ENCODE results near the gene NEB. TPM values are rescaled to one million over a fixed set of nuclear protein-coding genes. Genes with fewer than 3 reads are reported as not detected.

Gene NEB
- total and polyA plus RNA-seq, 2 of the 4 experiments (the other 2 are of a cell fraction) = under 0.01 TPM; not detected in 1

DNA sequence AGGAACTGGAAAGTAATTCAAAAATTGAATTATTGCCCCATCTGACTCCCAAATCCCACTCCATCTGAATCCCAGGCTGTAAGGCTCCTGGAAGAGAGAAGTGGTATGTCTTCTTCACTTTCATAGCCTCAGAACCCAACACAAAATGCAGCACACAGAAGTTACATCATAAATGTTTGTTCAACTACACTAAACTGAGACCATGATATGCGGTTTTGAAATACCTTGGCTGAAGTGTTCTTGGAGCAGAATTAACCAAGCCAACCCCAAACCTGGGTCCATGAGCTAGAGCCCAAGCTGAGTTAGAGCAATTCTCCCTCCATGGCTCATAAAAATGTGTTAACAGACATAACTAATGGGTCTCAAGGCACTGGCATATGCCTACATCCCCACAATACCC lies 23.3 kb downstream of the NEB start:
- no peak overlapping the region for H2BK15ac ChIP-seq (ENCODE audit: low read depth, low read length)
- in situ Hi-C loops (cut with MboI; ENCODE audit: low sequenced_read_pairs) (no loop called here), dilution Hi-C loops (cut with HindIII; ENCODE audit: low sequenced_read_pairs, unreplicated experiment) (no loop called here), intact Hi-C loops (cut with micrococcal nuclease) (no loop called here)
- H3K4me2 ChIP-seq (ENCODE audit: low read depth, low read length) = no peak overlapping the region
- H2BK120ac ChIP-seq (ENCODE audit: low read depth, low read length) = no peak overlapping the region
- no peaks in the 10 kb centered on the region for H3K79me1 ChIP-seq (ENCODE audit: low read depth in 1 of 2, low read length in 2 of 2)
- H2AK9ac ChIP-seq (replicated peaks; ENCODE audit: low read depth, low read length, poor library complexity) = no peak overlapping the region
- no peak overlapping the region for H3K23ac ChIP-seq (ENCODE audit: low read depth, low read length)
- H3K27me3 ChIP-seq (ENCODE audit: control insufficient read depth, insufficient read depth, low read length) = no peaks in the 10 kb centered on the region; the same call in none of the 2 replicates
- ATAC-seq (ENCODE audit: low read depth) (no peak), DNase-seq (no peak)
- H3K9me1 ChIP-seq (ENCODE audit: insufficient read depth, low read length) = no peaks in the 10 kb centered on the region
- no peak overlapping the region for H3K27ac ChIP-seq (ENCODE audit: insufficient read depth, low read length)
- H4K8ac ChIP-seq (ENCODE audit: low read depth in 2 of 2, low read length in 2 of 2) = no peak overlapping the region
- H2BK20ac ChIP-seq (ENCODE audit: low read depth, low read length) = no peak overlapping the region
- no peak overlapping the region for H3K4ac ChIP-seq (ENCODE audit: low read depth, low read length)
- no peak overlapping the region for H3K4me3 ChIP-seq (ENCODE audit: insufficient read depth, low read depth, low read length)
- no peaks in the 10 kb centered on the region for H3K36me3 ChIP-seq (ENCODE audit: control insufficient read depth, insufficient read depth, low read length)
- BruUV-seq (replicated peaks) = no TSS peak
- H3K4me1 ChIP-seq (ENCODE audit: control insufficient read depth, insufficient read depth, low read length) = no peaks in the 10 kb centered on the region
- no peak overlapping the region for H4K91ac ChIP-seq (ENCODE audit: insufficient read depth, low read depth, low read length)
- H3K9me3 ChIP-seq (ENCODE audit: control insufficient read depth, insufficient read depth, low read length) = no peaks in the 10 kb centered on the region
- no peak overlapping the region for H4K5ac ChIP-seq (ENCODE audit: low read depth, low read length)
- POLR2A ChIA-PET (ENCODE audit: unreplicated experiment) = no interaction called here
- CTCF ChIA-PET = interaction anchor here (0.8 kb wide), 1 partner anchor 315 kb away, joined by 4 read pairs; no protein-coding TSS in a partner anchor
- H3K14ac ChIP-seq (replicated peaks; ENCODE audit: low read depth, low read length) = no peak overlapping the region
- no peaks in the 10 kb centered on the region for H4K20me1 ChIP-seq (ENCODE audit: insufficient read depth, low read length)
- H2AK5ac ChIP-seq (ENCODE audit: low read depth, low read length) = no peak overlapping the region
- H3K18ac ChIP-seq (ENCODE audit: low read depth, low read length) = no peak overlapping the region
- H3K9ac ChIP-seq (ENCODE audit: low read depth, low read length) = no peak overlapping the region
- no CpG with 5 or more reads among the region's 1 CpG for WGBS, 2 experiments (ENCODE audit: extremely low coverage in 2 of 2, insufficient read length in 1 of 2)
- TF ChIP-seq MAZ (IDR thresholded peaks at IDR 0.05; ENCODE audit: borderline replicate concordance, low read depth, low read length) (no peak), CEBPB (IDR thresholded peaks at IDR 0.05; ENCODE audit: low read depth, low read length) (no peak), CHD1 (IDR thresholded peaks at IDR 0.05; ENCODE audit: low read depth, low read length) (no peak), SMC3 (IDR thresholded peaks at IDR 0.05; ENCODE audit: low read depth, low read length) (no peak), POLR2A (IDR thresholded peaks at IDR 0.05; ENCODE audit: low read depth, low read length) (no peak), BHLHE40 (IDR thresholded peaks at IDR 0.05; ENCODE audit: low read depth, low read length) (no peak), FOS (IDR thresholded peaks at IDR 0.05; ENCODE audit: low read depth, low read length) (no peak)
- H3K56ac ChIP-seq (ENCODE audit: extremely low read depth, insufficient read depth, low read length) = no peak overlapping the region
- no peak overlapping the region for H2BK5ac ChIP-seq (ENCODE audit: low read depth, low read length, poor library complexity, severe bottlenecking)
- H2AFZ ChIP-seq (replicated peaks; ENCODE audit: low read length, poor library complexity) = no peak overlapping the region

Measured in IMR-90 (cell line).